A549 (cell line): Measurements from ENCODE around the gene NFE2L2. TPM values are rescaled to one million over a fixed set of nuclear protein-coding genes. Genes with fewer than 3 reads are reported as not detected.
"Not testable (repeated sequence)": the region's sequence is repeated elsewhere in the genome, so short reads cannot be mapped to it uniquely, and the experiment has no call there.

ENCODE experiments used
- ATAC-seq, 2 experiments: fragments of 200-7000 bp in 1 of 2; fragments of >200 bp in 1 of 2; cut with Nextera tagmentation in 1 of 2; cut with Tn5 transposase in 1 of 2; 3 replicates each; pipeline versions ENCODE4 v1.8.0 to v1.9.1; 2018 to 2020; ENCODE audit warnings: mild to moderate bottlenecking in 1 of 2, moderate library complexity in 1 of 2
- CTCF ChIA-PET: fragments of 300-600 bp; sonication (Branson Sonifier 250); formaldehyde crosslinking; extraction: SDS; loops from one replicate; lab custom pipeline; 2021; ENCODE audit warnings: antibody characterized with exemption, inconsistent platforms; lab: Yijun Ruan, JAX
- POLR2A ChIA-PET: fragments of 350-600 bp; formaldehyde crosslinking; extraction: SDS; loops from one replicate; lab custom pipeline; 2021; ENCODE audit warnings: antibody characterized with exemption, inconsistent platforms; lab: Yijun Ruan, JAX
- DNase-seq, 2 experiments: peaks; one replicate each; pipeline versions ENCODE4 v3.0.0 to v3.0.0-alpha.2; 2011 to 2016; ENCODE audit warnings: low read depth in 1 of 2, low spot score in 1 of 2
- FAIRE-seq: peaks from 2 replicates; lab custom pipeline; 2011; peaks lifted over from hg19 to GRCh38; lab: Jason Lieb, UNC
- H3K27ac ChIP-seq, 2 experiments: fragments of >200 bp; sonication (Bioruptor Twin); formaldehyde crosslinking; 3 replicates each; pipeline ENCODE4 v1.5.1; 2016 to 2017
- H3K4me1 ChIP-seq: fragments of >200 bp; sonication (Bioruptor Twin); formaldehyde crosslinking; 3 replicates; pipeline ENCODE4 v1.6.1; 2016
- H3K4me2 ChIP-seq: fragments of >200 bp; sonication (Bioruptor Twin); formaldehyde crosslinking; 3 replicates; pipeline ENCODE4 v1.6.1; 2016
- H3K4me3 ChIP-seq: fragments of >200 bp; sonication (Bioruptor Twin); formaldehyde crosslinking; 3 replicates; pipeline ENCODE4 v1.5.1; 2016
- H3K9me3 ChIP-seq: fragments of >200 bp; sonication (Bioruptor Twin); formaldehyde crosslinking; 3 replicates; pipeline ENCODE4 v1.6.1; 2016
- ATOH8 ChIP-seq: fragments of 250-450 bp; sonication (Bioruptor Pico); IDR thresholded peaks from 2 replicates; pipeline ENCODE4 v1.5.0; 2020; ENCODE audit warnings: low read depth, mild to moderate bottlenecking, moderate library complexity
- BHLHE40 ChIP-seq: IDR thresholded peaks from 2 replicates; pipeline ENCODE4 v1.6.1; 2012; ENCODE audit warnings: low read depth, low read length, inconsistent platforms
- CBX8 ChIP-seq: fragments of 200-600 bp; sonication (generic); IDR thresholded peaks from 2 replicates; pipeline ENCODE4 v1.6.1; 2016
- EHF ChIP-seq: fragments of 250-450 bp; sonication (Bioruptor Pico); IDR thresholded peaks from 2 replicates; pipeline ENCODE4 v1.5.0; 2020; ENCODE audit warnings: mild to moderate bottlenecking
- EHMT2 ChIP-seq: fragments of 200-600 bp; sonication (generic); IDR thresholded peaks from 2 replicates; pipeline ENCODE4 v1.6.1; 2016; ENCODE audit warnings: antibody characterized with exemption, low read depth, mild to moderate bottlenecking, moderate library complexity
- EP300 ChIP-seq, 2 experiments: fragments of >200 bp; sonication (Bioruptor Twin); formaldehyde crosslinking; IDR thresholded peaks; 2 replicates in 1 of 2; 3 replicates in 1 of 2; pipeline ENCODE4 v1.6.1; 2016 to 2017
- FOSL2 ChIP-seq, 2 experiments: fragments of 450-650 bp in 1 of 2; fragments of >200 bp in 1 of 2; sonication (Bioruptor Twin) in 1 of 2; formaldehyde crosslinking; IDR thresholded peaks; 2 replicates each; pipeline versions ENCODE4 v1.5.0 to v1.6.1; 2016 to 2020; ENCODE audit warnings: mild to moderate bottlenecking in 1 of 2, moderate library complexity in 1 of 2
- HDAC2 ChIP-seq: fragments of 200-600 bp; sonication (generic); IDR thresholded peaks from 2 replicates; pipeline ENCODE4 v1.6.1; 2016
- HES2 ChIP-seq: fragments of >200 bp; sonication (Bioruptor Twin); formaldehyde crosslinking; IDR thresholded peaks from 2 replicates; pipeline ENCODE4 v1.6.1; 2016
- HEYL ChIP-seq: fragments of 250-450 bp; sonication (Bioruptor Pico); IDR thresholded peaks from 2 replicates; pipeline ENCODE4 v1.8.0; 2021; ENCODE audit warnings: mild to moderate bottlenecking, moderate library complexity
- HMGXB4 ChIP-seq: fragments of 250-450 bp; sonication (Bioruptor Pico); IDR thresholded peaks from 2 replicates; pipeline ENCODE4 v1.5.0; 2021; ENCODE audit warnings: mild to moderate bottlenecking, moderate library complexity, borderline replicate concordance
- JUN ChIP-seq, 2 experiments: fragments of >200 bp; sonication (Bioruptor Twin); formaldehyde crosslinking; IDR thresholded peaks; 2 replicates in 1 of 2; 3 replicates in 1 of 2; pipeline ENCODE4 v1.6.1; 2016 to 2017
- KDM1A ChIP-seq: fragments of 200-600 bp; sonication (generic); IDR thresholded peaks from 2 replicates; pipeline ENCODE4 v1.6.1; 2016; ENCODE audit warnings: low read depth, mild to moderate bottlenecking
- MAFK ChIP-seq: fragments of 450-650 bp; IDR thresholded peaks from 2 replicates; pipeline ENCODE4 v1.6.1; 2014; ENCODE audit not compliant: partially characterized antibody
- MAZ ChIP-seq: fragments of 150-350 bp; IDR thresholded peaks from 2 replicates; pipeline ENCODE4 v1.6.1; 2014; ENCODE audit warnings: antibody characterized with exemption, low read depth, low read length, borderline replicate concordance
- MYC ChIP-seq: IDR thresholded peaks from 2 replicates; pipeline ENCODE4 v1.6.1; 2012; ENCODE audit warnings: mild to moderate bottlenecking, inconsistent platforms, low read length, improper control_type of control experiment, borderline replicate concordance
- NFE2L2 ChIP-seq: fragments of 150-350 bp; conservative IDR thresholded peaks from 2 replicates; pipeline ENCODE4 v1.6.1; 2014; ENCODE audit warnings: low read length
- NR3C1 ChIP-seq: fragments of >200 bp; sonication (Bioruptor Twin); formaldehyde crosslinking; IDR thresholded peaks from 3 replicates; pipeline ENCODE4 v1.6.1; 2017
- PHF8 ChIP-seq: fragments of 200-600 bp; sonication (generic); IDR thresholded peaks from 2 replicates; pipeline ENCODE4 v1.6.1; 2016; ENCODE audit warnings: low read depth, mild to moderate bottlenecking, antibody characterized with exemption, moderate library complexity, borderline replicate concordance
- POLR2AphosphoS2 ChIP-seq: conservative IDR thresholded peaks from 2 replicates; pipeline ENCODE4 v1.6.1; 2012; ENCODE audit warnings: low read length, improper control_type of control experiment, inconsistent platforms
- RFX5 ChIP-seq: fragments of 450-650 bp; IDR thresholded peaks from 2 replicates; pipeline ENCODE4 v1.7.1; 2014; ENCODE audit warnings: antibody characterized with exemption, mild to moderate bottlenecking, moderate library complexity
- USF2 ChIP-seq: fragments of 450-650 bp; IDR thresholded peaks from 2 replicates; pipeline ENCODE4 v1.6.1; 2014; ENCODE audit warnings: antibody characterized with exemption
- ZC3H11A ChIP-seq: fragments of 450-650 bp; IDR thresholded peaks from 2 replicates; pipeline ENCODE4 v1.6.1; 2014; ENCODE audit warnings: antibody characterized with exemption, mild to moderate bottlenecking
- WGBS: methylation state at CpG from one replicate; pipeline ENCODE4 v1.1.6; 2017; ENCODE audit errors: missing lambda C conversion rate; 5-methylcytosine and 5-hydroxymethylcytosine counted together
- polyA plus RNA-seq, 4 experiments: library from polyadenylated mRNA; depleted of rRNA in 3 of 4; stranded (reverse); fragments of >200 nt; fragmentation: RNase III in 1 of 4; extraction: RNeasy Plus Mini Kit Qiagen cat#74134 plus additional on column Dnase treatment in 1 of 4; gene quantifications; 2 replicates in 3 of 4; 3 replicates in 1 of 4; pipeline ENCODE4 v1.2.3, GENCODE V29; 2011 to 2017
- TF ChIP-seq, protein P1 (sequence below): IDR thresholded peaks from 2 replicates; pipeline ENCODE4 v1.6.1; 2012

Gene NFE2L2
- polyA plus RNA-seq, 2 of the 4 experiments (the other 2 are of a cell fraction) = 65.8 to 146 TPM

- Histone ChIP-seq H3K4me2 (no peak overlapping the region), H3K4me3 (no peak overlapping the region), H3K9me3 (no peaks in the 10 kb centered on the region), H3K4me1 (0 out of 3 replicates have a peak, but pooled peaks cover 3% of the 10 kb centered on the region), H3K27ac (no peak overlapping the region)
- CTCF ChIA-PET = interaction anchor here (0.6 to 1.6 kb wide), 2 partner anchors 23 to 412 kb away, joined by 4 read pairs; no protein-coding TSS in a partner anchor
- TF ChIP-seq RFX5 (no peak), CBX8 (no peak), USF2 (no peak), EHMT2 (no peak), ZC3H11A (no peak), EHF (CRISPR knock-in tag) (no peak)
- POLR2A ChIA-PET = no interaction called here
- FAIRE-seq (no peak), DNase-seq (no peak), ATAC-seq (no peak)
- 89% methylated on average over 1 of the region's 1 CpG for WGBS
Observed at GRCh38 chr2:177312562-177312961, 48.0 kb upstream of the NFE2L2 start.

DNA sequence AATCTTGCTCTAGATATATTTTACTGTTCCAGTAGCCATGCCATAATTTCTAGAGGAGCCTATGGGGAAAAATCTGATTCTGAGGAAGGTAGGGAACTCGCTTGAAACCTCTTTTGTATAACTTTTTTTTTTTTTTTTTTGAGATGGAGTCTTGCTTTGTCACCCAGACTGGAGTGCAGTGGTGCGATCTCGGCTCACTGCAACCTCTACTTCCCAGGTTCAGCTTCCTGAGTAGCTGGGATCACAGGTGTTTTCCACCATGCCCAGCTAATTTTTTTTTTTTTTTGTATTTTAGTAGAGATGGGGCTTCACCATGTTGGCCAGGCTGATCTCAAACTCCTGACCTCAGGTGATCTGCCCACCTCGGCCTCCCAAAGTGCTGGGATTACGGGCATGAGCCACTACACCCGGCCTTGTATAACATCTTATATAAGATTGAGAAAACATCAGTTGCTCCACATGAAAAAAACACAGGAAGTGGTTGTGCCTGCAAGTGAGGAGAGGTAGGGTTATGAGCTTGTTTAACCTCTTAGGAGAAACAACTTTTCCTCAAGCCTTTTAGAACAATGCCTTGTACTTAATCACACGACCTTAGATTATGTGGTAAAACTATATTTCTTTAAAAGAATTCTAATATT, 45.3 kb upstream of the NFE2L2 start:
- H3K27ac ChIP-seq, H3K4me2 ChIP-seq, H3K9me3 ChIP-seq, ATAC-seq, DNase-seq, H3K4me3 ChIP-seq, FAIRE-seq, POLR2A ChIA-PET, H3K4me1 ChIP-seq: not testable (repeated sequence)
- CTCF ChIA-PET = interaction anchor here (0.6 to 1.6 kb wide), 2 partner anchors 10 to 156 kb away, joined by 3 to 6 read pairs; no protein-coding TSS in a partner anchor
- WGBS = 70% methylated on average over 7 of the region's 7 CpGs

- TF ChIP-seq, protein P1, sequence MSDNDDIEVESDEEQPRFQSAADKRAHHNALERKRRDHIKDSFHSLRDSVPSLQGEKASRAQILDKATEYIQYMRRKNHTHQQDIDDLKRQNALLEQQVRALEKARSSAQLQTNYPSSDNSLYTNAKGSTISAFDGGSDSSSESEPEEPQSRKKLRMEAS = no peak
- TF ChIP-seq POLR2AphosphoS2 (no peak), HES2 (no peak), KDM1A (no peak), CBX8 (no peak), PHF8 (no peak), HEYL (no peak), FOSL2 (IDR thresholded peaks at IDR 0.05) (no peak), FOSL2 (CRISPR knock-in tag; IDR thresholded peaks at IDR 0.05) (no peak), NR3C1 (no peak), JUN (IDR thresholded peaks at IDR 0.05) (no peak), HDAC2 (no peak), EP300 (IDR thresholded peaks at IDR 0.05) (no peak)
- no peaks in the 10 kb centered on the region for H3K9me3 ChIP-seq
- ChIA-PET POLR2A (no interaction called here), CTCF (interaction anchor here (0.5 to 2.1 kb wide), 4 partner anchors 29 to 507 kb away, joined by 3 to 6 read pairs (median 3); no protein-coding TSS in a partner anchor)
- no peak overlapping the region for H3K4me3 ChIP-seq
- no peaks in the 10 kb centered on the region for H3K4me1 ChIP-seq
- WGBS = 87% methylated on average over 3 of the region's 3 CpGs
- no peak overlapping the region for H3K27ac ChIP-seq
- no peak for ATAC-seq
- FAIRE-seq = no peak
- no peak for DNase-seq
- H3K4me2 ChIP-seq = no peak overlapping the region
Observed at GRCh38 chr2:177306550-177306949, 42.0 kb upstream of the NFE2L2 start.

GRCh38 chr2:177303939-177304338, 39.4 kb upstream of the NFE2L2 start:
- ChIA-PET CTCF (interaction anchor here (1.0 to 1.9 kb wide), 3 partner anchors 19 to 40 kb away, joined by 3 to 5 read pairs (median 3); partner anchors contain the start of gene NFE2L2), POLR2A (no interaction called here)
- no peak for FAIRE-seq
- no peak for DNase-seq
- H3K27ac ChIP-seq = no peak overlapping the region
- H3K9me3 ChIP-seq = no peaks in the 10 kb centered on the region
- H3K4me2 ChIP-seq = no peak overlapping the region
- no peak overlapping the region for H3K4me3 ChIP-seq
- H3K4me1 ChIP-seq = no peaks in the 10 kb centered on the region
- ATAC-seq = 0 out of 6 replicates have a peak, but pooled peaks of 1 of the 2 experiments have one; percentile 42
- TF ChIP-seq EP300 (IDR thresholded peaks at IDR 0.05) (no peak), HEYL (no peak), HMGXB4 (CRISPR knock-in tag) (no peak), KDM1A (no peak), ATOH8 (CRISPR knock-in tag) (no peak), NFE2L2 (no peak), MAZ (no peak), MAFK (no peak), EHMT2 (no peak), MYC (no peak), BHLHE40 (no peak)
